Lung (tissue), 12 donors: ENCODE measurements around the gene SLC7A6OS. TPM values are rescaled to one million over a fixed set of nuclear protein-coding genes. Genes with fewer than 3 reads are reported as not detected.

Source experiments
- ATAC-seq: fragments of 200-7000 bp; cut with Tn5 transposase; one replicate; pipeline ENCODE4 v1.9.1; 2020; ENCODE audit warnings: moderate number of reproducible peaks; ENCODE audit not compliant: insufficient read depth, low FRiP score
- DNase-seq, 3 donors: peaks; one replicate each; pipeline ENCODE4 v3.0.0-alpha.2; 2013 to 2017
- H3K27ac ChIP-seq, 2 donors: one replicate each; pipeline ENCODE4 v1.5.1; 2013; ENCODE audit warnings: mild to moderate bottlenecking in 2 of 2, moderate library complexity in 2 of 2, control low read depth in 1 of 2, inconsistent platforms in 1 of 2, low read depth in 1 of 2, low read length in 1 of 2
- H3K27me3 ChIP-seq, 3 donors: one replicate each; pipeline ENCODE4 v1.5.1; 2013; ENCODE audit warnings: low read length in 2 of 3; ENCODE audit not compliant: control insufficient read depth in 3 of 3, insufficient read depth in 3 of 3
- H3K36me3 ChIP-seq, 4 donors: one replicate each; pipeline ENCODE4 v1.5.1; 2013; ENCODE audit warnings: low read length in 4 of 4, mild to moderate bottlenecking in 1 of 4, moderate library complexity in 1 of 4; ENCODE audit not compliant: control insufficient read depth in 4 of 4, insufficient read depth in 4 of 4
- H3K4me1 ChIP-seq, 5 donors: one replicate each; pipeline ENCODE4 v1.5.1; 2013; ENCODE audit warnings: low read length in 5 of 5, mild to moderate bottlenecking in 2 of 5, moderate library complexity in 1 of 5; ENCODE audit not compliant: control insufficient read depth in 5 of 5, insufficient read depth in 5 of 5
- H3K4me3 ChIP-seq: one replicate; pipeline ENCODE4 v1.5.1; 2013; ENCODE audit warnings: mild to moderate bottlenecking, control low read depth, moderate library complexity
- H3K9ac ChIP-seq, 2 donors: one replicate each; pipeline ENCODE4 v1.5.1; 2013; ENCODE audit warnings: low read length in 2 of 2, control low read depth in 1 of 2; ENCODE audit not compliant: insufficient read depth in 1 of 2
- H3K9me3 ChIP-seq, 4 donors: one replicate each; pipeline ENCODE4 v1.5.1; 2013; ENCODE audit warnings: low read length in 3 of 4, mild to moderate bottlenecking in 1 of 4, moderate library complexity in 1 of 4; ENCODE audit not compliant: control insufficient read depth in 4 of 4, insufficient read depth in 3 of 4
- WGBS, 2 donors: extraction: QIAGEN DNeasy Blood & Tissue Kit; methylation state at CpG; one replicate each; pipeline ENCODE4 v1.1.7; 2013; 5-methylcytosine and 5-hydroxymethylcytosine counted together
- polyA plus RNA-seq, 2 donors: library from polyadenylated mRNA; stranded (reverse); fragments of 200-250 nt; gene quantifications; one replicate each; pipeline ENCODE4 v1.2.1, GENCODE V29; 2013
- total RNA-seq, 2 donors: library from RNA; depleted of rRNA in 1 of 2; stranded (reverse); fragments of >200 nt in 1 of 2; gene quantifications; one replicate each; pipeline ENCODE4 v1.2.1, GENCODE V29; 2014 to 2021
- TF ChIP-seq, protein P1 (sequence below): IDR thresholded peaks from 2 replicates; pipeline ENCODE4 v1.5.1; 2012; ENCODE audit warnings: mild to moderate bottlenecking; ENCODE audit errors: control extremely low read depth, extremely low read depth
- donor health status: control.
- donor health status: control.
- donor health status: Bipolar disorder and iron deficiency.
- donor health status: healthy.
- donor health status: DM: yes; HTN: yes; CAD: no.

The SLC7A6OS gene
- total and polyA plus RNA-seq, 4 donors: 6.3 to 18.9 (median 12.0) TPM

DNA sequence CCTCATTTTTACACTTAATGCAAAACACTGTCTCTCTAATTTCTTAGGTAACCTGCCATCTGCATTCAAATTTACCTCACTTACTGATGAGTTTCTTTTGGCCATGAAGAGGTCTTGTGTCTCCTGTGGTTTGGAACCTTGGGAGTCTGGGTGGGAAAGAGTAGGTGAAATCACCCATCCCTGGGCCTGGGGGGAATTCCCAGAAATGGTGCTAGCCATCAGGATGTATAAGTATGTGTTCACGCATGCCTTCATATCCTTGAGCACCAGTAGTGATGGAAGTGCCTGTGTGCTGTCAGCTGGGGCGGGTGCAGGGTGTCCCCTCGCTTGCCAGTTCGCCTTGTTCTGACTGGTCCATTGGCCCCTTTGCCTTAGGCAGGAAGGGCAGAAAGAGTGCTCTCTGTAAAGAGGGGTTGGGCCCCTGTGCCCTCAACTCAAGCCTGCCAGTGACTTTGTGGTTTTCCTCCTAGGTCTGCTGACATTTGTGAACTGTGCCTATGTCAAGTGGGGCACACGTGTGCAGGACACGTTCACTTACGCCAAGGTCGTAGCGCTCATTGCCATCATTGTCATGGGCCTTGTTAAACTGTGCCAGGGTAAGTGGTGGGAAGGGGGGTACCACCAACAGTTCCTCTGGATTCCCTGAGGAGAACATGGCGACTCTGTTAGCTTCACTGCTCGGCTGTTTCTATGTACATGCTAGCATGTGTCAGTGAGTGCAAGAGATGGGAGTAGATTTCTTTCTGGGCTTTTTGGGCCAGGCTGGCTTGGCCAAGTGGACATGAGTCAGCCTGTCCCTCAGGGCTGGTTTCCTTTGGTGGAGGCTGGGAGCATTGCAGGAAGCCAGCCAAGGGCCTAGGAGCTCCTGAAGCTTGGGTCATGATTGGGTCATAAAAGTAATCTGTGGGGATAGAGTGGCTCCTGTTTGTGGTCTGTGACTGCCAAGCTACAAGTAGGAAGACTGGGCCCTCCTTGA, 23.2 kb downstream of the SLC7A6OS start:
- peak overlapping the region; percentile 21 to 64 for H3K27ac ChIP-seq
- peak; percentile 50 for ATAC-seq
- TF ChIP-seq, protein P1, sequence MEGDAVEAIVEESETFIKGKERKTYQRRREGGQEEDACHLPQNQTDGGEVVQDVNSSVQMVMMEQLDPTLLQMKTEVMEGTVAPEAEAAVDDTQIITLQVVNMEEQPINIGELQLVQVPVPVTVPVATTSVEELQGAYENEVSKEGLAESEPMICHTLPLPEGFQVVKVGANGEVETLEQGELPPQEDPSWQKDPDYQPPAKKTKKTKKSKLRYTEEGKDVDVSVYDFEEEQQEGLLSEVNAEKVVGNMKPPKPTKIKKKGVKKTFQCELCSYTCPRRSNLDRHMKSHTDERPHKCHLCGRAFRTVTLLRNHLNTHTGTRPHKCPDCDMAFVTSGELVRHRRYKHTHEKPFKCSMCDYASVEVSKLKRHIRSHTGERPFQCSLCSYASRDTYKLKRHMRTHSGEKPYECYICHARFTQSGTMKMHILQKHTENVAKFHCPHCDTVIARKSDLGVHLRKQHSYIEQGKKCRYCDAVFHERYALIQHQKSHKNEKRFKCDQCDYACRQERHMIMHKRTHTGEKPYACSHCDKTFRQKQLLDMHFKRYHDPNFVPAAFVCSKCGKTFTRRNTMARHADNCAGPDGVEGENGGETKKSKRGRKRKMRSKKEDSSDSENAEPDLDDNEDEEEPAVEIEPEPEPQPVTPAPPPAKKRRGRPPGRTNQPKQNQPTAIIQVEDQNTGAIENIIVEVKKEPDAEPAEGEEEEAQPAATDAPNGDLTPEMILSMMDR: no peak
- peaks cover 0 to 1% (median 0%) of the 10 kb centered on the region in 4 donors for H3K9me3 ChIP-seq
- no peak overlapping the region for H3K4me3 ChIP-seq
- WGBS, 2 donors: 61 to 72% methylated on average over 11 of the region's 11 CpGs
- no peak overlapping the region for H3K9ac ChIP-seq
- H3K36me3 ChIP-seq: peaks cover 0 to 20% (median 5%) of the 10 kb centered on the region in 4 donors
- peaks cover 0 to 32% (median 3%) of the 10 kb centered on the region in 5 donors for H3K4me1 ChIP-seq
- no peaks in the 10 kb centered on the region for H3K27me3 ChIP-seq
- no peak for DNase-seq

DNA sequence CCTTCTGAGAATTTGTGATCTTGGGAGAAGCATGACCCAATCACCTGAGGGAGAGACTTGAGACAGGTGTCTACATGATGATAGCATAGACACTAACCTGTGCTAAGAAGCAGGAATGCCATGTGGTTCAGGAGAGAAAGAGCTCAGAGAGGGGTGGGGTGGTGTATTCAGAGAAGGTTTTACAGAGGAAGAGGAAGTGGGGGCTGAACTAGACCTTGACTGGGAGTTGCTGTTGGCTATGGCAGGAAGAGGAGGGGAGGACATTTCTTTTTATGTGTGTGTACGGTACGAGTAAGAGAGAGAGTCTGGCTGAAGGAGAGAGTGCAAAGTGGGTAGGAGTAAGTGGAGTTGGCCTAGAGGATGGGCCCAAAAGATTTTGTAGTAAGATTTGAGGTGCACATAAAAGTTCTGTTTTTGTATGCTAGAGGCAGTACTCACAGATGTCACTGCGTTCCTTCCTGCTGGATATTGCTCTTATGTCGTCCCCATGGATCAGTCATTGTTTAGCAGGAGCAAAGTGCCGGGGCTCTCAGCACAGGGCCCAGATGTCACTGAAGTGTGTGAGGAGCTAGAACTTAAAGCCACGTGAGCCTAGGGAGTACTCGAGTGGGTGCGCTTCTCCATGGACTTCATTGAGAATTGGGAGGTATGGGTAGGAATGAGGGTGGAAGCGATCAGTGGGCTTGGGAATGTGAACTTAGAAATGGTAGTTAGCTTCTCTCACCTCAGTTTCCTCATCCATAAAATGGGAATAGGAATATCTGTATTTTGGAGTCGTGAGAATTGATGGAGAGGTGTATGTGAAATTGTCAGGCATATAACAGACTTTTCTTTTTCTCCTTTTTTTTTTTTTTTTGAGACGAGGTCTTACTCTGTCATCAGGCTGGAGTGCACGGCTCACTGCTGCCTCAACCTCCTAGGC, 24.3 kb downstream of the SLC7A6OS start:
- Histone ChIP-seq H3K27ac (peak overlapping the region; percentile 14 to 16), H3K36me3 (peaks cover 0 to 19% (median 6%) of the 10 kb centered on the region in 4 donors), H3K27me3 (no peaks in the 10 kb centered on the region), H3K4me3 (no peak overlapping the region), H3K4me1 (peaks cover 0 to 32% (median 3%) of the 10 kb centered on the region in 5 donors), H3K9ac (no peak overlapping the region), H3K9me3 (peaks cover 0 to 1% (median 0%) of the 10 kb centered on the region in 4 donors)
- DNase-seq (no peak), ATAC-seq (no peak)
- WGBS, 2 donors: 67 to 72% methylated on average over 12 of the region's 12 CpGs
- TF ChIP-seq, protein P1: no peak

DNA sequence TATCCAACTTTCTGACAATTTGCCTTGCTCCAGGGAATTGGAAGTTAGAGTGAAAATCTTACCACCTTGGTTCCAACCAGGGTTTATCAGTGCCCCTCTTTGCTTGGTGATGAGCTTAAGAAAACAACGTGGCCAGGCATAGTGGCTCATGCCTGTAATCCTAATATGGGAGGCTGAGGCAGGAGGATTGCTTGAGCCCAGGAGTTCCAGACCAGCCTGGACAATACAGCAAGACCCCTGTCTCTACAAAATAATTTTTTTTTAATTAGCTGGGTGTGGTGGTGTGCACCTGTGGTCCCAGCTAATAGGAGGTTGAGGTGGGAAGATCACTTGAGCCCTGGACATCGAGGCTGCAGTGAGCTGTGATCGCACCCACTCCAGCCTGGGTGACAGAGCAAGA, 25.1 kb downstream of the SLC7A6OS start:
- WGBS, 2 donors: 80 to 92% methylated on average over 3 of the region's 3 CpGs
- TF ChIP-seq, protein P1: no peak
- Histone ChIP-seq H3K9me3 (peaks cover 0 to 1% (median 0%) of the 10 kb centered on the region in 4 donors), H3K27ac (peak overlapping the region; percentile 50 to 71), H3K36me3 (peaks cover 0 to 16% (median 3%) of the 10 kb centered on the region in 4 donors), H3K9ac (no peak overlapping the region), H3K27me3 (no peaks in the 10 kb centered on the region), H3K4me1 (peaks cover 0 to 32% (median 3%) of the 10 kb centered on the region in 5 donors), H3K4me3 (no peak overlapping the region)
- DNase-seq (no peak), ATAC-seq (no peak)
